WTC11 (cell line): ENCODE results near the gene AGTRAP. TPM values are rescaled to one million over a fixed set of nuclear protein-coding genes. Genes with fewer than 3 reads are reported as not detected.

Source experiments
- ATAC-seq: fragments of 200-7000 bp; cut with Tn5 transposase; 2 replicates; pipeline ENCODE4 v1.10.0; 2021; ENCODE audit warnings: mild to moderate bottlenecking, moderate library complexity
- CTCF ChIA-PET: fragments of 300-600 bp; sonication (Branson Sonifier 250); formaldehyde crosslinking; loops from one replicate; lab custom pipeline; 2021; ENCODE audit warnings: antibody characterized with exemption; lab: Charles Lee
- POLR2A ChIA-PET: fragments of 350-600 bp; sonication (Branson Sonifier 250); formaldehyde crosslinking; loops from one replicate; lab custom pipeline; 2021; ENCODE audit warnings: antibody characterized with exemption; lab: Charles Lee
- DNase-seq: peaks from one replicate; pipeline ENCODE4 v3.0.0; 2021; ENCODE audit warnings: low spot score
- H3K27ac Mint-ChIP-seq: 2 replicates; pipeline ENCODE4 v1.8.0; 2021; ENCODE audit warnings: mixed read lengths
- H3K27me3 Mint-ChIP-seq: 2 replicates; pipeline ENCODE4 v1.8.0; 2021; ENCODE audit warnings: low read depth, mild to moderate bottlenecking, moderate library complexity, mixed read lengths
- H3K36me3 Mint-ChIP-seq: 2 replicates; pipeline ENCODE4 v1.8.0; 2021; ENCODE audit warnings: mixed read lengths
- H3K4me1 Mint-ChIP-seq: 2 replicates; pipeline ENCODE4 v1.8.0; 2022; ENCODE audit warnings: mixed read lengths
- H3K4me3 Mint-ChIP-seq: 2 replicates; pipeline ENCODE4 v1.8.0; 2021; ENCODE audit warnings: mild to moderate bottlenecking, moderate library complexity, mixed read lengths
- H3K9me3 Mint-ChIP-seq: 2 replicates; pipeline ENCODE4 v1.8.0; 2021; ENCODE audit warnings: mixed read lengths
- GABPB1 ChIP-seq: sonication (generic); formaldehyde crosslinking; IDR thresholded peaks from 2 replicates; pipeline ENCODE4 v1.8.1; 2023; ENCODE audit warnings: mild to moderate bottlenecking, missing genetic modification reagents
- GTF2I ChIP-seq: fragments of 250-450 bp; sonication (Bioruptor Pico); conservative IDR thresholded peaks from 2 replicates; pipeline ENCODE4 v1.4.0; 2021; ENCODE audit warnings: mild to moderate bottlenecking
- KAT7 ChIP-seq: sonication (generic); formaldehyde crosslinking; IDR thresholded peaks from 2 replicates; pipeline ENCODE4 v1.8.1; 2023; ENCODE audit warnings: missing genetic modification reagents, mild to moderate bottlenecking, borderline replicate concordance
- NR1H2 ChIP-seq: sonication (generic); formaldehyde crosslinking; IDR thresholded peaks from 2 replicates; pipeline ENCODE4 v1.9.0; 2021; ENCODE audit warnings: mild to moderate bottlenecking, moderate library complexity, missing genetic modification reagents
- TCF7 ChIP-seq: sonication (generic); formaldehyde crosslinking; IDR thresholded peaks from 2 replicates; pipeline ENCODE4 v1.8.0; 2022; ENCODE audit warnings: mild to moderate bottlenecking, low read depth, missing genetic modification reagents, moderate library complexity
- TP53 ChIP-seq: sonication (generic); formaldehyde crosslinking; IDR thresholded peaks from 2 replicates; pipeline ENCODE4 v1.8.1; 2023; ENCODE audit warnings: mild to moderate bottlenecking, missing genetic modification reagents
- ZNF263 ChIP-seq: sonication (generic); formaldehyde crosslinking; IDR thresholded peaks from 2 replicates; pipeline ENCODE4 v1.8.1; 2022; ENCODE audit warnings: low read depth, mild to moderate bottlenecking, moderate library complexity, missing genetic modification reagents
- total RNA-seq: library from RNA; stranded (reverse); gene quantifications from 3 replicates; pipeline ENCODE4 v1.2.3, GENCODE V29; 2021
- TF ChIP-seq, protein P1 (sequence below): sonication (generic); formaldehyde crosslinking; IDR thresholded peaks from 2 replicates; pipeline ENCODE4 v1.8.0; 2023; ENCODE audit warnings: mild to moderate bottlenecking, missing genetic modification reagents
- TF ChIP-seq, protein P2 (sequence below): sonication (generic); formaldehyde crosslinking; conservative IDR thresholded peaks from 2 replicates; pipeline ENCODE4 v1.8.1; 2022; ENCODE audit warnings: mild to moderate bottlenecking, missing genetic modification reagents
- TF ChIP-seq, protein P3 (sequence below): sonication (generic); formaldehyde crosslinking; IDR thresholded peaks from 2 replicates; pipeline ENCODE4 v1.8.0; 2022; ENCODE audit warnings: mild to moderate bottlenecking, missing genetic modification reagents
- TF ChIP-seq, protein P4 (sequence below): sonication (generic); formaldehyde crosslinking; IDR thresholded peaks from 2 replicates; pipeline ENCODE4 v1.8.1; 2022; ENCODE audit warnings: mild to moderate bottlenecking, moderate library complexity, missing genetic modification reagents
- TF ChIP-seq, protein P5 (sequence below): sonication (generic); formaldehyde crosslinking; IDR thresholded peaks from 2 replicates; pipeline ENCODE4 v1.8.1; 2023; ENCODE audit warnings: mild to moderate bottlenecking, missing genetic modification reagents, moderate library complexity
- TF ChIP-seq, protein P6 (sequence below): sonication (generic); formaldehyde crosslinking; IDR thresholded peaks from 2 replicates; pipeline ENCODE4 v1.8.1; 2023; ENCODE audit warnings: mild to moderate bottlenecking, missing genetic modification reagents, moderate library complexity
- TF ChIP-seq, protein P7 (sequence below): fragments of 250-450 bp; sonication (Bioruptor Pico); IDR thresholded peaks from 2 replicates; pipeline ENCODE4 v2.1.2; 2022; ENCODE audit warnings: mild to moderate bottlenecking, moderate library complexity

Gene AGTRAP
- total RNA-seq, 1 experiment from 2014 or later: 81.6 TPM

DNA sequence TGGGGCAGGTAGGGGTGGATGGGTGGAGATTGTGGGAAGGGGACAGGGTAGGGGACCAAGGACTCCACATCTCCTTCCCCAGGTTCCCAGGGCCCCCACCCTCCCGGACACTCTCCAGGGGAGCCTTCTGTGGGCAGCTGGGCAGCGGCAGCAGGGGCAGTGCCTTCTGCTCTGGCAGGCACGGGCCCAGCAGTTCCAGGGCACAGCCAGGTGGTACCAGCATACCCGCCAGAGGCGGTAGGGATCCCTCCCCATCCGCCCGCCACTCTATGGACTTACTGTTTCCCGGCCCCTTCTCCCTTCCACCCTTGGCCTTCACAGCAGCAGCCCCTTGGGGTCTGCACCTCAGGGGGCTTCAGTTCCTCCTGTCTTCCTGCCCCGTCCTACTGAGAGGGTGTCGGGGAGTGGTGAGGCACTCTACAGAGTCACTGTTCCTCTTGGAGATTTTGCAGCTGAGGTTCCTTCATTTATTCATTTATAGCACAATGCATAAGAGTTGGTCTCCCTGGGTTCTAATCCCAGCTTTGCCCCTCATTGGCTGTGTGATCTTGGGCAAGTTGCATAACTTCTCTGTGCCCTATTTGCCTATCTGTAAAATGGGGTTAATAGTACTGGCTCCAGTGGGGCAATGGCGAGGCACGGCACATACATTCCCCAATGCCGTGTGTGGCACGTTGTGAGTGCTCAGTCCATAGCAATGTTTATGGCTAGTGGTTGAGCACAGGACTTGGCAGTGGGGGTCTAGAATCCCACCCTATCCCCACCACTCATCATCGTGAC, 43.1 kb downstream of the AGTRAP start (continued):
- TF ChIP-seq, protein P1, sequence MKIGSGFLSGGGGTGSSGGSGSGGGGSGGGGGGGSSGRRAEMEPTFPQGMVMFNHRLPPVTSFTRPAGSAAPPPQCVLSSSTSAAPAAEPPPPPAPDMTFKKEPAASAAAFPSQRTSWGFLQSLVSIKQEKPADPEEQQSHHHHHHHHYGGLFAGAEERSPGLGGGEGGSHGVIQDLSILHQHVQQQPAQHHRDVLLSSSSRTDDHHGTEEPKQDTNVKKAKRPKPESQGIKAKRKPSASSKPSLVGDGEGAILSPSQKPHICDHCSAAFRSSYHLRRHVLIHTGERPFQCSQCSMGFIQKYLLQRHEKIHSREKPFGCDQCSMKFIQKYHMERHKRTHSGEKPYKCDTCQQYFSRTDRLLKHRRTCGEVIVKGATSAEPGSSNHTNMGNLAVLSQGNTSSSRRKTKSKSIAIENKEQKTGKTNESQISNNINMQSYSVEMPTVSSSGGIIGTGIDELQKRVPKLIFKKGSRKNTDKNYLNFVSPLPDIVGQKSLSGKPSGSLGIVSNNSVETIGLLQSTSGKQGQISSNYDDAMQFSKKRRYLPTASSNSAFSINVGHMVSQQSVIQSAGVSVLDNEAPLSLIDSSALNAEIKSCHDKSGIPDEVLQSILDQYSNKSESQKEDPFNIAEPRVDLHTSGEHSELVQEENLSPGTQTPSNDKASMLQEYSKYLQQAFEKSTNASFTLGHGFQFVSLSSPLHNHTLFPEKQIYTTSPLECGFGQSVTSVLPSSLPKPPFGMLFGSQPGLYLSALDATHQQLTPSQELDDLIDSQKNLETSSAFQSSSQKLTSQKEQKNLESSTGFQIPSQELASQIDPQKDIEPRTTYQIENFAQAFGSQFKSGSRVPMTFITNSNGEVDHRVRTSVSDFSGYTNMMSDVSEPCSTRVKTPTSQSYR (CRISPR knock-in tag): no peak
- no peak for TF ChIP-seq NR1H2

DNA sequence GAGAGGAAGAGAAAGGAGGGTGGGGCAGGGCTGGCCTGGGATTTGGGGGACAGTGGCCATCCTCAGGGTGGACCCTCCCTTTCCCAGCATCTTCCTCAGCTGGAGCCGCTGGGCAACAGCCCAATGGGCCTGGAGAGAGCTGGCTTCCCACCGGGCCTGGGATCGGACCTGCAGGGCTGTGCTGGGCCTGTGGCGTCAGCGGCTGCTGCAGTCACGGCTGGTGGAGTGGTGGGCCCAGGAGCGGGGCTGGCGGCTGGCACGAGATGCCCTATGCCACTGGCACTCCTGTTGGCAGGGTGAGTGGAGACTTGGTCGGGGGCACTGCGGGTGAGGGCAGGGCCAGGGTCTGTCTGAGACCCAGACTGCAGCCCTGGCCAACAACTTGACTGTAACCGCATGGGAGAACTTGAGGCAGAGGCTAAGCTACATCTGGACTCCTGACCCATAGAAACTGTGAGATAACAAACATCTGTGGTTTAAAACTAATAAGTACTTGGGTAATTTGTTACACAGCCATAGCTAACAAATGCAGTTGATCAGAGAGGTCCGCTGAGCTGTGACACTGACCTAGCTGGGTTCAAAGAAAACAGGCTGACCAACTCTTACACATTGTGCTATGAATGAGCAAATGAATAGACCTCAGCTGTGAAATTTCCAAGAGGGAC, 43.9 kb downstream of the AGTRAP start:
- Mint-ChIP-seq H3K9me3 (no peaks in the 10 kb centered on the region), H3K4me1 (no peaks in the 10 kb centered on the region; the same call in 1 of the 2 replicates), H3K27ac (no peak overlapping the region), H3K27me3 (no peaks in the 10 kb centered on the region), H3K4me3 (no peak overlapping the region), H3K36me3 (no peaks in the 10 kb centered on the region)
- TF ChIP-seq GABPB1: no peak
- CTCF ChIA-PET: no interaction called here
- DNase-seq (no peak), ATAC-seq (no peak)
- POLR2A ChIA-PET: no interaction called here

DNA sequence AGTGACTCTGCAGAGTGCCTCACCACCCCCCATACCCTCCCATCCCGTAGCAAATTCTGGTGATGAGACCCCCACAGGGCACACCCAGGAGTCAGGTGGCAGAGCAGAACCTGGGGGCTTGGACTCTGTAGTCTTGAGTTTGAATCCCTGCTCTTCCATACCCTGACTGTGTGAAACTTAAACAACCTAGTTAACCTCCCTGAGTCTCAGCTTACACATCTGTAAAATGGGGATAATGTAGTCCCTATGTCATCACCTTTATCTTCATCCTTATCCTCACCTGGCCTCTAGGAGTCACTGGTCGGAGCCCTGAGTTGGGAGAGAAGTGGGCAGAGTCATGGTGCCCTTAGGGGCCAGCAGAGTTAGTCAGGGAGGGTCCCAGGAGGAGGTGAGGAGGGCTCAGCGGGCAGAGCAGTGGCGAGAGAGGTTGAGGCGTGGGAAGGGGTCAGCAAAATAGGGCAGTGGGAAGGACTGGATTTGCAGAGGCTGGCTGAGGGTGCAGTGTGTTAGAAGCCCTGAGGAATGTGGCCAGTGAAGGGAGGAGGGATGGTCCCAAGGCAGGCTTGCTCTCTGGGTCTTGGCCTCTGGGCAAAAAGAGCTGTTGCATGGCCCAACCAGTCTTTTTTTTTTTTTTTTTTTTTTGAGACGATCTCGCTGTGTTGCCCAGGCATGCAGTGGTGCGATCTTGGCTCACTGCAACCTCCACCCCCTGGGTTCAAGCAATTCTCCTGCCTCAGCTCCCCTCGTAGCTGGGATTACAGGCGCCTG, 44.6 kb downstream of the AGTRAP start:
- no peak overlapping the region for H3K27ac Mint-ChIP-seq
- TF ChIP-seq KAT7 (CRISPR knock-in tag) (no peak), GTF2I (CRISPR knock-in tag) (peak; percentile 73; the same call in 1 of the 2 replicates)
- TF ChIP-seq, protein P2, sequence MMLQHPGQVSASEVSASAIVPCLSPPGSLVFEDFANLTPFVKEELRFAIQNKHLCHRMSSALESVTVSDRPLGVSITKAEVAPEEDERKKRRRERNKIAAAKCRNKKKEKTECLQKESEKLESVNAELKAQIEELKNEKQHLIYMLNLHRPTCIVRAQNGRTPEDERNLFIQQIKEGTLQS (CRISPR knock-in tag): 0 out of 2 replicates have a peak, but pooled peaks have one; percentile 54
- DNase-seq (no peak), ATAC-seq (no peak)
- no peak overlapping the region for H3K4me3 Mint-ChIP-seq
- no peaks in the 10 kb centered on the region for H3K27me3 Mint-ChIP-seq
- peaks cover 4% of the 10 kb centered on the region for H3K4me1 Mint-ChIP-seq
- H3K36me3 Mint-ChIP-seq: no peaks in the 10 kb centered on the region
- POLR2A ChIA-PET: no interaction called here
- CTCF ChIA-PET: interaction anchor here (0.6 to 0.7 kb wide), 3 partner anchors 8 to 27 kb away, joined by 3 to 6 read pairs (median 4); no protein-coding TSS in a partner anchor
- no peaks in the 10 kb centered on the region for H3K9me3 Mint-ChIP-seq

DNA sequence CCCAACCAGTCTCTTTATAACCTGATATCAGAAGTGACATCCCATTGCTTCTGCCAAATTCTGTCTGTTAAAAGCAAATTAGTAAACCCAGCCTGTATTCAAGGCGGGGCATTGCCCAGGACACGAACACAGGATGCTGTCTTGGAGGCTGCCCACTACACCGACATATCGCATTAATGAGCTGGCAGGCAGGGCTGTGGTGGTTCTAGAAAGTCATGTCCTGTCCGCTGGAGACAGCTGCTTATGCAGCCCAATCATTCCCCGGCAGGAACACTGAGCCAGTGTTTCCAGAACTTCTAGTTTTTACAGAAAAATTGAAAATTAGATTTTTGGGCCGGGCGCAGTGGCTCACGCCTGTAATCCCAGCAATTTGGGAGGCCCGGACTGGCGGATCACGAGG, 45.4 kb downstream of the AGTRAP start:
- ChIA-PET CTCF (interaction anchor here (0.7 kb wide), 1 partner anchor 9 kb away, joined by 4 read pairs; no protein-coding TSS in a partner anchor), POLR2A (interaction anchor here (0.7 kb wide), 1 partner anchor 165 kb away, joined by 3 read pairs; no protein-coding TSS in a partner anchor)
- Mint-ChIP-seq H3K9me3 (no peaks in the 10 kb centered on the region), H3K4me1 (peaks cover 11% of the 10 kb centered on the region), H3K27me3 (no peaks in the 10 kb centered on the region), H3K27ac (no peak overlapping the region), H3K4me3 (no peak overlapping the region), H3K36me3 (no peaks in the 10 kb centered on the region)
- no peak for DNase-seq
- no peak for ATAC-seq
- TF ChIP-seq, protein P3, sequence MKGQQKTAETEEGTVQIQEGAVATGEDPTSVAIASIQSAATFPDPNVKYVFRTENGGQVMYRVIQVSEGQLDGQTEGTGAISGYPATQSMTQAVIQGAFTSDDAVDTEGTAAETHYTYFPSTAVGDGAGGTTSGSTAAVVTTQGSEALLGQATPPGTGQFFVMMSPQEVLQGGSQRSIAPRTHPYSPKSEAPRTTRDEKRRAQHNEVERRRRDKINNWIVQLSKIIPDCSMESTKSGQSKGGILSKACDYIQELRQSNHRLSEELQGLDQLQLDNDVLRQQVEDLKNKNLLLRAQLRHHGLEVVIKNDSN (CRISPR knock-in tag): no peak
- TF ChIP-seq, protein P4, sequence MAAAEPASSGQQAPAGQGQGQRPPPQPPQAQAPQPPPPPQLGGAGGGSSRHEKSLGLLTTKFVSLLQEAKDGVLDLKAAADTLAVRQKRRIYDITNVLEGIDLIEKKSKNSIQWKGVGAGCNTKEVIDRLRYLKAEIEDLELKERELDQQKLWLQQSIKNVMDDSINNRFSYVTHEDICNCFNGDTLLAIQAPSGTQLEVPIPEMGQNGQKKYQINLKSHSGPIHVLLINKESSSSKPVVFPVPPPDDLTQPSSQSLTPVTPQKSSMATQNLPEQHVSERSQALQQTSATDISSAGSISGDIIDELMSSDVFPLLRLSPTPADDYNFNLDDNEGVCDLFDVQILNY (CRISPR knock-in tag): no peak
- TF ChIP-seq, protein P5, sequence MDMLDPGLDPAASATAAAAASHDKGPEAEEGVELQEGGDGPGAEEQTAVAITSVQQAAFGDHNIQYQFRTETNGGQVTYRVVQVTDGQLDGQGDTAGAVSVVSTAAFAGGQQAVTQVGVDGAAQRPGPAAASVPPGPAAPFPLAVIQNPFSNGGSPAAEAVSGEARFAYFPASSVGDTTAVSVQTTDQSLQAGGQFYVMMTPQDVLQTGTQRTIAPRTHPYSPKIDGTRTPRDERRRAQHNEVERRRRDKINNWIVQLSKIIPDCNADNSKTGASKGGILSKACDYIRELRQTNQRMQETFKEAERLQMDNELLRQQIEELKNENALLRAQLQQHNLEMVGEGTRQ (CRISPR knock-in tag): no peak
- TF ChIP-seq TCF7 (no peak), TP53 (CRISPR knock-in tag) (no peak), ZNF263 (CRISPR knock-in tag) (no peak)
- TF ChIP-seq, protein P6, sequence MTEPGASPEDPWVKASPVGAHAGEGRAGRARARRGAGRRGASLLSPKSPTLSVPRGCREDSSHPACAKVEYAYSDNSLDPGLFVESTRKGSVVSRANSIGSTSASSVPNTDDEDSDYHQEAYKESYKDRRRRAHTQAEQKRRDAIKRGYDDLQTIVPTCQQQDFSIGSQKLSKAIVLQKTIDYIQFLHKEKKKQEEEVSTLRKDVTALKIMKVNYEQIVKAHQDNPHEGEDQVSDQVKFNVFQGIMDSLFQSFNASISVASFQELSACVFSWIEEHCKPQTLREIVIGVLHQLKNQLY (CRISPR knock-in tag): no peak
- TF ChIP-seq, protein P7, sequence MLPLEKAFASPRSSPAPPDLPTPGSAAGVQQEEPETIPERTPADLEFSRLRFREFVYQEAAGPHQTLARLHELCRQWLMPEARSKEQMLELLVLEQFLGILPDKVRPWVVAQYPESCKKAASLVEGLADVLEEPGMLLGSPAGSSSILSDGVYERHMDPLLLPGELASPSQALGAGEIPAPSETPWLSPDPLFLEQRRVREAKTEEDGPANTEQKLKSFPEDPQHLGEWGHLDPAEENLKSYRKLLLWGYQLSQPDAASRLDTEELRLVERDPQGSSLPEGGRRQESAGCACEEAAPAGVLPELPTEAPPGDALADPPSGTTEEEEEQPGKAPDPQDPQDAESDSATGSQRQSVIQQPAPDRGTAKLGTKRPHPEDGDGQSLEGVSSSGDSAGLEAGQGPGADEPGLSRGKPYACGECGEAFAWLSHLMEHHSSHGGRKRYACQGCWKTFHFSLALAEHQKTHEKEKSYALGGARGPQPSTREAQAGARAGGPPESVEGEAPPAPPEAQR (CRISPR knock-in tag): no peak
